ENCODE measurements around the gene CT55. TPM values are rescaled to one million over a fixed set of nuclear protein-coding genes. Genes with fewer than 3 reads are reported as not detected.

CT55 gene
- total RNA-seq, 1 experiment from 2014 or later = not detected

DNA sequence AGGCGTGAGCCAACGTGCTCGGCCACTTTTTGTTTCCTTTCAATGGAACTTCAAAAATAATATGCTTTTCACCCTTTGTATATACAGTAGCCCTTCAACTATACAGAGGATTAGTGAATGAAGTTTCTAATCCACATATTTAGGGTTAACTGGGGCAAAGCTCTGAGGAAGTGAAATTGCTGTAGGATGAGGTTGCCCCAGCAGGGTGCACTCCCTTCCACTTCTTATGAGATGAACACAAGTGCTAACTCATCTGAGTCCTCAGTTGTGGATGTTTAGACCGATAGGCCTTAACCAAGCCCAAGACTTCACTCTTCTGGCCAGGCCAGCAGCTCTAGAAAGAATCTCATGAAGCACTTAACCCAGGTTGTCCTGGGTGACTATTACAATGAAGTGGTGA is 29.1 kb upstream of the CT55 start:
- POLR2A ChIA-PET (ENCODE audit: unreplicated experiment) = no interaction called here
- TF ChIP-seq, protein P1, sequence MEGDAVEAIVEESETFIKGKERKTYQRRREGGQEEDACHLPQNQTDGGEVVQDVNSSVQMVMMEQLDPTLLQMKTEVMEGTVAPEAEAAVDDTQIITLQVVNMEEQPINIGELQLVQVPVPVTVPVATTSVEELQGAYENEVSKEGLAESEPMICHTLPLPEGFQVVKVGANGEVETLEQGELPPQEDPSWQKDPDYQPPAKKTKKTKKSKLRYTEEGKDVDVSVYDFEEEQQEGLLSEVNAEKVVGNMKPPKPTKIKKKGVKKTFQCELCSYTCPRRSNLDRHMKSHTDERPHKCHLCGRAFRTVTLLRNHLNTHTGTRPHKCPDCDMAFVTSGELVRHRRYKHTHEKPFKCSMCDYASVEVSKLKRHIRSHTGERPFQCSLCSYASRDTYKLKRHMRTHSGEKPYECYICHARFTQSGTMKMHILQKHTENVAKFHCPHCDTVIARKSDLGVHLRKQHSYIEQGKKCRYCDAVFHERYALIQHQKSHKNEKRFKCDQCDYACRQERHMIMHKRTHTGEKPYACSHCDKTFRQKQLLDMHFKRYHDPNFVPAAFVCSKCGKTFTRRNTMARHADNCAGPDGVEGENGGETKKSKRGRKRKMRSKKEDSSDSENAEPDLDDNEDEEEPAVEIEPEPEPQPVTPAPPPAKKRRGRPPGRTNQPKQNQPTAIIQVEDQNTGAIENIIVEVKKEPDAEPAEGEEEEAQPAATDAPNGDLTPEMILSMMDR (conservative IDR thresholded peaks at IDR 0.05) = no peak
- TF ChIP-seq EZH2 (IDR thresholded peaks at IDR 0.05; ENCODE audit: low read depth) = no peak
- Histone ChIP-seq H3K27ac (no peak overlapping the region), H4K20me1 (ENCODE audit: insufficient read depth) (no peaks in the 10 kb centered on the region), H3K9me3 (ENCODE audit: insufficient read depth, low read depth) (no peaks in the 10 kb centered on the region), H3K9me2 (ENCODE audit: insufficient read depth) (no peaks in the 10 kb centered on the region), H3K4me1 (replicated peaks; ENCODE audit: insufficient read depth) (no peaks in the 10 kb centered on the region), H3K79me2 (ENCODE audit: low read depth) (no peaks in the 10 kb centered on the region), H3K36me3 (ENCODE audit: low read depth) (no peaks in the 10 kb centered on the region), H2AFZ (no peak overlapping the region), H3F3A (ENCODE audit: insufficient read depth, low read depth) (no peaks in the 10 kb centered on the region), H3K27me3 (ENCODE audit: insufficient read depth, low read depth) (peaks cover 67% of the 10 kb centered on the region), H3K4me2 (no peak overlapping the region), H3K4me3 (no peak overlapping the region)
- no TSS peak for BruUV-seq (replicated peaks)
- intact Hi-C loops (cut with micrococcal nuclease; ENCODE audit: unreplicated experiment) = no loop called here
- no peak for DNase-seq
- CTCF ChIA-PET = no interaction called here

GRCh38 chrX:135194684-135195083 is 23.5 kb upstream of the CT55 start:
- no peaks in the 10 kb centered on the region for H3K9me3 ChIP-seq (ENCODE audit: insufficient read depth, low read depth)
- H3K4me2 ChIP-seq = no peak overlapping the region
- H3K9me2 ChIP-seq (ENCODE audit: insufficient read depth) = no peaks in the 10 kb centered on the region
- POLR2A ChIA-PET (ENCODE audit: unreplicated experiment) = no interaction called here
- TF ChIP-seq EZH2 (IDR thresholded peaks at IDR 0.05; ENCODE audit: low read depth) = no peak
- TF ChIP-seq, protein P1 (conservative IDR thresholded peaks at IDR 0.05) = no peak
- no peak overlapping the region for H2AFZ ChIP-seq
- H3K36me3 ChIP-seq (ENCODE audit: low read depth) = no peaks in the 10 kb centered on the region
- no TSS peak for BruUV-seq (replicated peaks)
- no peak overlapping the region for H3K27ac ChIP-seq
- H3K4me3 ChIP-seq = no peak overlapping the region
- no peaks in the 10 kb centered on the region for H3F3A ChIP-seq (ENCODE audit: insufficient read depth, low read depth)
- H3K4me1 ChIP-seq (replicated peaks; ENCODE audit: insufficient read depth) = no peaks in the 10 kb centered on the region
- H4K20me1 ChIP-seq (ENCODE audit: insufficient read depth) = no peaks in the 10 kb centered on the region
- intact Hi-C loops (cut with micrococcal nuclease; ENCODE audit: unreplicated experiment) = no loop called here
- H3K79me2 ChIP-seq (ENCODE audit: low read depth) = no peaks in the 10 kb centered on the region
- H3K27me3 ChIP-seq (ENCODE audit: insufficient read depth, low read depth) = peaks cover 81% of the 10 kb centered on the region
- CTCF ChIA-PET = no interaction called here
- DNase-seq = no peak

GRCh38 chrX:135193740-135194139 is 22.5 kb upstream of the CT55 start:
- no peaks in the 10 kb centered on the region for H3K79me2 ChIP-seq (ENCODE audit: low read depth)
- H2AFZ ChIP-seq = no peak overlapping the region
- no peaks in the 10 kb centered on the region for H3K36me3 ChIP-seq (ENCODE audit: low read depth)
- no peaks in the 10 kb centered on the region for H4K20me1 ChIP-seq (ENCODE audit: insufficient read depth)
- H3K9me3 ChIP-seq (ENCODE audit: insufficient read depth, low read depth) = no peaks in the 10 kb centered on the region
- intact Hi-C loops (cut with micrococcal nuclease; ENCODE audit: unreplicated experiment) = no loop called here
- no peak overlapping the region for H3K4me3 ChIP-seq
- no peaks in the 10 kb centered on the region for H3F3A ChIP-seq (ENCODE audit: insufficient read depth, low read depth)
- no peaks in the 10 kb centered on the region for H3K9me2 ChIP-seq (ENCODE audit: insufficient read depth)
- no peaks in the 10 kb centered on the region for H3K4me1 ChIP-seq (replicated peaks; ENCODE audit: insufficient read depth)
- no peak overlapping the region for H3K4me2 ChIP-seq
- TF ChIP-seq, protein P1 (conservative IDR thresholded peaks at IDR 0.05) = no peak
- POLR2A ChIA-PET (ENCODE audit: unreplicated experiment) = no interaction called here
- BruUV-seq (replicated peaks) = no TSS peak
- DNase-seq = no peak
- H3K27me3 ChIP-seq (ENCODE audit: insufficient read depth, low read depth) = peaks cover 82% of the 10 kb centered on the region
- no peak overlapping the region for H3K27ac ChIP-seq
- CTCF ChIA-PET = no interaction called here
